DND-41 (cell line): ENCODE measurements around the gene ZDHHC14.

Experiments
- EZH2 ChIP-seq: IDR thresholded peaks from 3 replicates; pipeline ENCODE4 v1.6.1; 2012; ENCODE audit warnings: borderline replicate concordance, low read depth, mild to moderate bottlenecking, moderate library complexity, low read length, inconsistent platforms; ENCODE audit not compliant: severe bottlenecking
- TF ChIP-seq, protein P1 (sequence below): IDR thresholded peaks from 2 replicates; pipeline ENCODE4 v1.5.1; 2012; ENCODE audit warnings: borderline replicate concordance, low read length, moderate library complexity, mild to moderate bottlenecking; ENCODE audit not compliant: poor library complexity, severe bottlenecking; ENCODE audit errors: extremely low read depth

DNA sequence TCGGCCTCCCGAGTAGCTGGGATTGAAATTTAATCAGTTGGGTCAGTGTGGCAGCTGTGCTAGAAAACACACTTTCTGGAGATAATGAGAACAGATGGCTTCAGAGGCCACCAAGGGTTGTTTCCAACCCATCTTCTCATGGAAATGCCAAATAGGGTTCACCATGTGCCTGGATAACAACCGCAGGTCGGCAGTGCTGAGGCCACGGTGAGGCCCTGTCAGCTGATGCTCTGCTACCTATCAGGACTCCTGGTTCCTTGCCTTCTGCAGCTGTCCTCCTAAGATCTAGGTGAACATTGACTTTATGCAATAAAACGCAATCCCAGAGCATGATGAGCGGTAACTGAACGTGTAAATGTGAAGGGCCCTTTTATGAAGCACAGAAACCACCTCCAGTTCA, 302.7 kb downstream of the ZDHHC14 start:
- TF ChIP-seq, protein P1, sequence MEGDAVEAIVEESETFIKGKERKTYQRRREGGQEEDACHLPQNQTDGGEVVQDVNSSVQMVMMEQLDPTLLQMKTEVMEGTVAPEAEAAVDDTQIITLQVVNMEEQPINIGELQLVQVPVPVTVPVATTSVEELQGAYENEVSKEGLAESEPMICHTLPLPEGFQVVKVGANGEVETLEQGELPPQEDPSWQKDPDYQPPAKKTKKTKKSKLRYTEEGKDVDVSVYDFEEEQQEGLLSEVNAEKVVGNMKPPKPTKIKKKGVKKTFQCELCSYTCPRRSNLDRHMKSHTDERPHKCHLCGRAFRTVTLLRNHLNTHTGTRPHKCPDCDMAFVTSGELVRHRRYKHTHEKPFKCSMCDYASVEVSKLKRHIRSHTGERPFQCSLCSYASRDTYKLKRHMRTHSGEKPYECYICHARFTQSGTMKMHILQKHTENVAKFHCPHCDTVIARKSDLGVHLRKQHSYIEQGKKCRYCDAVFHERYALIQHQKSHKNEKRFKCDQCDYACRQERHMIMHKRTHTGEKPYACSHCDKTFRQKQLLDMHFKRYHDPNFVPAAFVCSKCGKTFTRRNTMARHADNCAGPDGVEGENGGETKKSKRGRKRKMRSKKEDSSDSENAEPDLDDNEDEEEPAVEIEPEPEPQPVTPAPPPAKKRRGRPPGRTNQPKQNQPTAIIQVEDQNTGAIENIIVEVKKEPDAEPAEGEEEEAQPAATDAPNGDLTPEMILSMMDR: no peak
- no peak for TF ChIP-seq EZH2
